ENCODE measurements around the gene MAPK7. TPM values are rescaled to one million over a fixed set of nuclear protein-coding genes. Genes with fewer than 3 reads are reported as not detected.

Gene MAPK7
- total RNA-seq, 2 experiments from 2014 or later, result 8.1 to 19.3 TPM

DNA sequence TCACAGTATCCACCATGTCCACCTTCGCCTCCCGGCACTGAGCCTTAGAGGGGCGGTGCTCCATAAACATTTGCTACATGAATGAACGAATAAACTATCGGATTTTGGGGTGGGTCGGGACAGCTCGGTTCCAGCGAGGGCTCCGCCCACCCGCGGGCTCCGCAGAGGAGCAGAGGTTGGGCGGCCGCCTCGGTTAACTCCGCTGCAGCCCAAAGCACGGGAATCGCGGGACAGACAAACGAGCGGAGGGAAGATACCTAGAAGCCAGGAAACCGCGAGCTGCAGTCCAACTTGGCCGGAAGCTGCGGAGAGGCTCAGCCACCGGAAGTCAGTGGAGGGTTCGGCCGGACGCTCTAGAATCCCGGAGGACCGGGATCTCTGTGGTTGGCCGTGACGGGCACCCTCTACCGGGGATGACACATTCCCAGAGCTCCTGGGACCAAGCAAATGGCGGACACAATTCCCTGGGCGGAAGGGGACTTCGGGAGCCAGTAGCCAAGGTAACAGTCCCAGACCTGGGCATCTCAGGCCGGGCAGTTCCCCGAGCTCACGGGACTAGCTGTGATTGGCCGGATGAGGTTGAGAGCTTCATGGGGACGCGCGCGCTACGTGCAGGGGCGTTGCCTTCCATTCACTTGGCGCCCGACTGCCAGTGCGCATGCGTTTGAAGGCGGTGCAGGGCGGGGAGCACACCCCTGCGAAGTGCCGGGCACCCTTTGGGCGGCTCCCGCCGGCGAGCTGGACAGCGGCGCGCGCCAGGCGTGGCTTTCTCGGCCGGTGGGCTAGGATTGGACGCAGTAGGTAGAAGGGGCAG is 489 bp upstream of the MAPK7 start:
- CTCF ChIA-PET (ENCODE audit: unreplicated experiment), result interaction anchor here (0.6 to 1.4 kb wide), 9 partner anchors 9 to 275 kb away, joined by 3 to 9 read pairs (median 4); partner anchors contain the start of gene B9D1
- intact Hi-C loops (cut with micrococcal nuclease; ENCODE audit: unreplicated experiment), result loop anchor here (5.0 to 10.0 kb wide), 3 partner anchors 84 to 267 kb away; partner anchors contain the start of gene ALDH3A2
- H3K4me1 ChIP-seq (ENCODE audit: insufficient read depth, low read length, poor library complexity, severe bottlenecking), result peaks cover 22% of the 10 kb centered on the region
- TF ChIP-seq, protein P1, sequence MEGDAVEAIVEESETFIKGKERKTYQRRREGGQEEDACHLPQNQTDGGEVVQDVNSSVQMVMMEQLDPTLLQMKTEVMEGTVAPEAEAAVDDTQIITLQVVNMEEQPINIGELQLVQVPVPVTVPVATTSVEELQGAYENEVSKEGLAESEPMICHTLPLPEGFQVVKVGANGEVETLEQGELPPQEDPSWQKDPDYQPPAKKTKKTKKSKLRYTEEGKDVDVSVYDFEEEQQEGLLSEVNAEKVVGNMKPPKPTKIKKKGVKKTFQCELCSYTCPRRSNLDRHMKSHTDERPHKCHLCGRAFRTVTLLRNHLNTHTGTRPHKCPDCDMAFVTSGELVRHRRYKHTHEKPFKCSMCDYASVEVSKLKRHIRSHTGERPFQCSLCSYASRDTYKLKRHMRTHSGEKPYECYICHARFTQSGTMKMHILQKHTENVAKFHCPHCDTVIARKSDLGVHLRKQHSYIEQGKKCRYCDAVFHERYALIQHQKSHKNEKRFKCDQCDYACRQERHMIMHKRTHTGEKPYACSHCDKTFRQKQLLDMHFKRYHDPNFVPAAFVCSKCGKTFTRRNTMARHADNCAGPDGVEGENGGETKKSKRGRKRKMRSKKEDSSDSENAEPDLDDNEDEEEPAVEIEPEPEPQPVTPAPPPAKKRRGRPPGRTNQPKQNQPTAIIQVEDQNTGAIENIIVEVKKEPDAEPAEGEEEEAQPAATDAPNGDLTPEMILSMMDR (conservative IDR thresholded peaks at IDR 0.05; ENCODE audit: low read length), result no peak
- TF ChIP-seq EZH2phosphoT487 (IDR thresholded peaks at IDR 0.05; ENCODE audit: borderline replicate concordance, low read depth, low read length), result no peak
- no TSS peak for BruUV-seq (replicated peaks)
- no peaks in the 10 kb centered on the region for H4K20me1 ChIP-seq (ENCODE audit: insufficient read depth, low read length)
- H3K4me3 ChIP-seq (ENCODE audit: low read depth, low read length, poor library complexity, severe bottlenecking), result peak overlapping the region; percentile 84
- peaks cover 7% of the 10 kb centered on the region; the same call in 1 of the 2 replicates for H3K79me2 ChIP-seq (ENCODE audit: insufficient read depth, low read depth, low read length)
- peak; percentile 98 for DNase-seq (ENCODE audit: low spot score)
- peaks cover 30% of the 10 kb centered on the region; the same call in 1 of the 2 replicates for H3K36me3 ChIP-seq (ENCODE audit: insufficient read depth, low read length)
- H2AFZ ChIP-seq (ENCODE audit: low read length), result peak overlapping the region; percentile 88
- no peaks in the 10 kb centered on the region for H3K9me2 ChIP-seq (ENCODE audit: insufficient read depth, low read length)
- H3K27ac ChIP-seq (ENCODE audit: low read depth, low read length, poor library complexity, severe bottlenecking), result peak overlapping the region; percentile 70
- peak overlapping the region; percentile 94 for H3K4me2 ChIP-seq (ENCODE audit: low read length)
- POLR2A ChIA-PET, result interaction anchor here (0.5 to 2.3 kb wide), 19 partner anchors 9 to 752 kb away, joined by 3 to 19 read pairs (median 4); partner anchors contain the start of gene B9D1
- no peaks in the 10 kb centered on the region for H3K9me3 ChIP-seq (ENCODE audit: low read length)

DNA sequence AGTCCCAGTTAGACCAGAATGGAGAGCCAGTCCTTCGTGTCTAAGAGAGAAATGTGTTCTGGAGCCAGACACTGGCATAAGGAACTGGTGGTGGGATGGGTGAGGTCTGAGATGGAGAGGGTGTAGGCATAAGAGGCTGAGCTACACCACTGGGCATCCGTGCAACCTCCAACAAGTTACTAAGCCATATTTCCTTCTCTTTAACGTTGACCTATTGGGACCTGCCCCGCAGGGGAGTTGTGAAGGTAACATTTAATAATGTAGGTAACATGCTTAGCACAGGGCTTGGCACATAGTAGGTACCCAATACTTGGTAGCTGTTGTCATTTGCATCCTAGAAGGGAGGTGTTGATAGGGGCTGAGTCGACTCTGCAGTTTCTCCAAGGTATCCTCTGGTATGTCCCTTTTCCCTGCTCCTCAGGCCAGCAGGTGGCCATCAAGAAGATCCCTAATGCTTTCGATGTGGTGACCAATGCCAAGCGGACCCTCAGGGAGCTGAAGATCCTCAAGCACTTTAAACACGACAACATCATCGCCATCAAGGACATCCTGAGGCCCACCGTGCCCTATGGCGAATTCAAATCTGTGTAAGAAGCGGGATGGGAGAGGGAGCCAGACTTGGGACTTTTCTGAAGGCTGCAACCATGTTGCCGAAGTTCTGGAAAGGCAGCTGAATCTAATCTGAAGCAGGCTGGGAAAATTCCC is 1.2 kb downstream of the MAPK7 start:
- POLR2A ChIA-PET, result interaction anchor here (2.3 kb wide), 1 partner anchor 9 kb away, joined by 19 read pairs; no protein-coding TSS in a partner anchor
- CTCF ChIA-PET (ENCODE audit: unreplicated experiment), result interaction anchor here (1.4 kb wide), 1 partner anchor 69 kb away, joined by 6 read pairs; no protein-coding TSS in a partner anchor
- H3K27ac ChIP-seq (ENCODE audit: low read depth, low read length, poor library complexity, severe bottlenecking), result no peak overlapping the region
- peaks cover 19% of the 10 kb centered on the region for H3K4me1 ChIP-seq (ENCODE audit: insufficient read depth, low read length, poor library complexity, severe bottlenecking)
- no peaks in the 10 kb centered on the region for H3K9me2 ChIP-seq (ENCODE audit: insufficient read depth, low read length)
- peak overlapping the region; percentile 84 for H3K4me3 ChIP-seq (ENCODE audit: low read depth, low read length, poor library complexity, severe bottlenecking)
- no peak for DNase-seq (ENCODE audit: low spot score)
- peaks cover 33% of the 10 kb centered on the region; the same call in 1 of the 2 replicates for H3K36me3 ChIP-seq (ENCODE audit: insufficient read depth, low read length)
- peak overlapping the region; percentile 84 for H3K4me2 ChIP-seq (ENCODE audit: low read length)
- no peak overlapping the region for H2AFZ ChIP-seq (ENCODE audit: low read length)
- no peak for TF ChIP-seq EZH2phosphoT487 (IDR thresholded peaks at IDR 0.05; ENCODE audit: borderline replicate concordance, low read depth, low read length)
- TF ChIP-seq, protein P1 (conservative IDR thresholded peaks at IDR 0.05; ENCODE audit: low read length), result no peak
- BruUV-seq (replicated peaks), result TSS peak; percentile 52
- H4K20me1 ChIP-seq (ENCODE audit: insufficient read depth, low read length), result no peaks in the 10 kb centered on the region
- H3K9me3 ChIP-seq (ENCODE audit: low read length), result no peaks in the 10 kb centered on the region
- peaks cover 7% of the 10 kb centered on the region; the same call in 1 of the 2 replicates for H3K79me2 ChIP-seq (ENCODE audit: insufficient read depth, low read depth, low read length)
- intact Hi-C loops (cut with micrococcal nuclease; ENCODE audit: unreplicated experiment), result loop anchor here (5.0 to 10.0 kb wide), 3 partner anchors 83 to 265 kb away; partner anchors contain the start of gene ALDH3A2
